Measurements from ENCODE around the gene SLC35E1. TPM values are rescaled to one million over a fixed set of nuclear protein-coding genes. Genes with fewer than 3 reads are reported as not detected.

Gene SLC35E1
- total RNA-seq, 1 experiment from 2014 or later, result 35.8 TPM

DNA sequence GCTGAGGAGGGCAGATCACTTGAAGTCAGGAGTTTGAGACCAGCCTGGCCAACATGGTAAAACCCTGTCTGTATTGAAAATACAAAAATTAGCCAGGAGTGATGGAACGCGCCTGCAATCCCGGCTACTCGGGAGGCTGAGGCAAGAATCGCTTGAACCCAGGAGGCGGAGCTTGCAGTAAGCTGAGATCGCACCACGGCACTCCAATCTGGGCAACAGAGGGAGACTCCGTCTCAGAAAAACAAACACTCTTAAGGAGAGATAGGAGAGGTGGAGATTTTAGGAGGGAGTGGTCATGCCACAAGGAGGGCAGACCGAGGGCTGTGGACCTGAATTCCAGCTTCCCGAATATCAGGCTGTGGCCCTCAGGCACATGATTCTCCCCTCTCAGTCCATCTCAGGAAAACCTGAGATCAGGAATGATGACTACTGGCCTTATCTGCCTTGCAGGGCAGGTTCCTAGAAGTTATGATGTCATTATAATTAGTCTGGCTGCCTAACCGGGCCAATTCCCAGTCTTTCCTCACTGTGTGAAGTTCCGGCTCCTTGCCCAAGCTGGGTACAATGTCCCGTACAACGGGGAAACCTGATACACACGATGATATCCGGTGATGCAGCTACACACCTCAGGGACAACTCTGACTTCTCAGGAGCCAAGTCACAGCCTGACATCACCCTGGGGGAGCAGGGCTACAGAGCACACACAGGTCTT is 2.5 kb downstream of the SLC35E1 start:
- peak overlapping the region in 1 of 2 experiments; percentile 57; a peak in 3 of 5 replicates for H3K4me3 Mint-ChIP-seq

More for the DNA sequence above, 2.5 kb downstream of the SLC35E1 start:
- no CpG with 5 or more reads among the region's 17 CpGs for WGBS (ENCODE audit: extremely low coverage, insufficient read length, low lambda C conversion rate)
- H2BK5ac ChIP-seq (ENCODE audit: insufficient read length, low read length), result no peak overlapping the region
- no peaks in the 10 kb centered on the region for H3K4me1 ChIP-seq (ENCODE audit: insufficient read depth, low read length)
- Mint-ChIP-seq H3K27ac (peak overlapping the region; percentile 34 to 80 (median 40); a peak in 4 of 7 replicates), H3K36me3 (ENCODE audit: insufficient read depth in 1 of 3, low read depth in 3 of 3) (peaks cover 16 to 44% (median 35%) of the 10 kb centered on the region in 3 experiments; a peak in 6 of 7 replicates), H3K27me3 (ENCODE audit: low read depth) (no peaks in the 10 kb centered on the region), H3K4me1 (peaks cover 18 to 19% of the 10 kb centered on the region in 2 experiments), H3K9me3 (no peaks in the 10 kb centered on the region; a peak in 1 of 5 replicates)
- no peak overlapping the region for H3K4me2 ChIP-seq (ENCODE audit: insufficient read depth, insufficient read length, low read length)
- H3K79me2 ChIP-seq (ENCODE audit: insufficient read depth, low read length), result no peaks in the 10 kb centered on the region; the same call in 1 of the 2 replicates
- no peak overlapping the region for H3K4ac ChIP-seq (ENCODE audit: low read depth, low read length)
- no peak overlapping the region for H4K5ac ChIP-seq (ENCODE audit: insufficient read length, low read depth, low read length)
- no peak overlapping the region for H3K56ac ChIP-seq (ENCODE audit: insufficient read length, low read depth, low read length)
- H4K8ac ChIP-seq (replicated peaks; ENCODE audit: insufficient read length, low read depth, low read length), result no peak overlapping the region
- peaks cover 12% of the 10 kb centered on the region for H3K23me2 ChIP-seq (ENCODE audit: insufficient read length, low read depth, low read length, poor library complexity, severe bottlenecking)
- no peak overlapping the region for H3K14ac ChIP-seq (ENCODE audit: insufficient read depth, low read length)
- H2BK20ac ChIP-seq (ENCODE audit: low read depth, low read length, poor library complexity, severe bottlenecking), result no peak overlapping the region
- H3T11ph ChIP-seq (ENCODE audit: low read length), result no peak overlapping the region
- H2BK15ac ChIP-seq (ENCODE audit: low read depth, low read length), result no peak overlapping the region
- no peaks in the 10 kb centered on the region for H3K9me3 ChIP-seq (ENCODE audit: control insufficient read depth, low read depth, low read length)
- no peak overlapping the region for H3K23ac ChIP-seq (ENCODE audit: insufficient read length, low read depth, low read length)
- H3K27ac ChIP-seq (ENCODE audit: insufficient read length, low read depth, low read length), result no peak overlapping the region
- H3K18ac ChIP-seq (ENCODE audit: insufficient read length, low read depth, low read length), result no peak overlapping the region
- no peak overlapping the region for H2AK5ac ChIP-seq (ENCODE audit: insufficient read length, low read length)
- H2BK120ac ChIP-seq (ENCODE audit: low read depth, low read length, poor library complexity, severe bottlenecking), result no peak overlapping the region
- H2AFZ ChIP-seq (ENCODE audit: low read length), result no peak overlapping the region
- no peak for DNase-seq
- no peak overlapping the region for H3K9ac ChIP-seq (ENCODE audit: extremely low read depth, insufficient read length, low read length)
- H3K27me3 ChIP-seq (ENCODE audit: insufficient read depth, low read length), result no peaks in the 10 kb centered on the region
- no peak overlapping the region for H2BK12ac ChIP-seq (ENCODE audit: insufficient read length, low read depth, low read length)
- TF ChIP-seq, protein P1, sequence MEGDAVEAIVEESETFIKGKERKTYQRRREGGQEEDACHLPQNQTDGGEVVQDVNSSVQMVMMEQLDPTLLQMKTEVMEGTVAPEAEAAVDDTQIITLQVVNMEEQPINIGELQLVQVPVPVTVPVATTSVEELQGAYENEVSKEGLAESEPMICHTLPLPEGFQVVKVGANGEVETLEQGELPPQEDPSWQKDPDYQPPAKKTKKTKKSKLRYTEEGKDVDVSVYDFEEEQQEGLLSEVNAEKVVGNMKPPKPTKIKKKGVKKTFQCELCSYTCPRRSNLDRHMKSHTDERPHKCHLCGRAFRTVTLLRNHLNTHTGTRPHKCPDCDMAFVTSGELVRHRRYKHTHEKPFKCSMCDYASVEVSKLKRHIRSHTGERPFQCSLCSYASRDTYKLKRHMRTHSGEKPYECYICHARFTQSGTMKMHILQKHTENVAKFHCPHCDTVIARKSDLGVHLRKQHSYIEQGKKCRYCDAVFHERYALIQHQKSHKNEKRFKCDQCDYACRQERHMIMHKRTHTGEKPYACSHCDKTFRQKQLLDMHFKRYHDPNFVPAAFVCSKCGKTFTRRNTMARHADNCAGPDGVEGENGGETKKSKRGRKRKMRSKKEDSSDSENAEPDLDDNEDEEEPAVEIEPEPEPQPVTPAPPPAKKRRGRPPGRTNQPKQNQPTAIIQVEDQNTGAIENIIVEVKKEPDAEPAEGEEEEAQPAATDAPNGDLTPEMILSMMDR (conservative IDR thresholded peaks at IDR 0.05), result no peak
- H4K91ac ChIP-seq (ENCODE audit: insufficient read length, low read depth, low read length), result no peak overlapping the region
- no peaks in the 10 kb centered on the region for H4K20me1 ChIP-seq (ENCODE audit: control insufficient read depth, insufficient read depth, insufficient read length)
- H3K79me1 ChIP-seq (ENCODE audit: insufficient read depth, low read depth, low read length, poor library complexity, severe bottlenecking), result peaks cover 14% of the 10 kb centered on the region
